Spinal cord (tissue), 10 donors: ENCODE data around the gene WDR86. TPM values are rescaled to one million over a fixed set of nuclear protein-coding genes. Genes with fewer than 3 reads are reported as not detected.

Source experiments
- DNase-seq, 6 donors: peaks; one replicate each; pipeline versions ENCODE4 v3.0.0 to v3.0.0-alpha.2; 2013 to 2015; ENCODE audit warnings: low spot score in 6 of 6, low read depth in 4 of 6
- H3K27ac ChIP-seq: one replicate; pipeline ENCODE4 v1.5.1; 2013; ENCODE audit warnings: low read depth, low read length, control low read depth
- H3K27me3 ChIP-seq: one replicate; pipeline ENCODE4 v1.6.1; 2013; ENCODE audit warnings: low read length; ENCODE audit not compliant: control insufficient read depth, insufficient read depth
- H3K36me3 ChIP-seq: one replicate; pipeline ENCODE4 v1.6.1; 2013; ENCODE audit warnings: low read length; ENCODE audit not compliant: control insufficient read depth, insufficient read depth
- H3K4me1 ChIP-seq: one replicate; pipeline ENCODE4 v1.6.1; 2013; ENCODE audit warnings: low read length; ENCODE audit not compliant: control insufficient read depth, insufficient read depth
- H3K4me3 ChIP-seq: one replicate; pipeline ENCODE4 v1.5.1; 2013; ENCODE audit warnings: low read depth, low read length, control low read depth
- H3K9me3 ChIP-seq: one replicate; pipeline ENCODE4 v1.6.1; 2013; ENCODE audit warnings: low read length; ENCODE audit not compliant: control insufficient read depth, insufficient read depth
- WGBS: methylation state at CpG from one replicate; pipeline ENCODE4 v1.1.5; 2013; ENCODE audit warnings: missing lambda C conversion rate; ENCODE audit not compliant: insufficient coverage; 5-methylcytosine and 5-hydroxymethylcytosine counted together
- polyA plus RNA-seq, 2 donors: library from polyadenylated mRNA; unstranded; fragments of 120-200 nt; gene quantifications; one replicate each; pipeline ENCODE4 v1.2.1, GENCODE V29; 2013; ENCODE audit not compliant: insufficient read length in 2 of 2
- total RNA-seq, 2 donors: library from RNA; depleted of rRNA in 1 of 2; stranded (reverse); fragments of 120-200 nt in 1 of 2; fragments of >200 nt in 1 of 2; gene quantifications; one replicate each; pipeline versions ENCODE4 v1.2.3 to v1.2.4, GENCODE V29; 2013 to 2014
- donor health status: healthy.

The WDR86 gene
- total and polyA plus RNA-seq, 4 donors, result 16.6 to 139 (median 44.4) TPM

GRCh38 chr7:151376218-151376902 is 33.5 kb downstream of the WDR86 start:
- H3K4me3 ChIP-seq, result no peak overlapping the region
- H3K4me1 ChIP-seq, result peaks cover 9% of the 10 kb centered on the region
- H3K27ac ChIP-seq, result no peak overlapping the region
- WGBS, result 93% methylated on average over 33 of the region's 33 CpGs
- H3K9me3 ChIP-seq, result no peaks in the 10 kb centered on the region
- no peak for DNase-seq
- no peaks in the 10 kb centered on the region for H3K27me3 ChIP-seq
- H3K36me3 ChIP-seq, result peaks cover 72% of the 10 kb centered on the region

- Histone ChIP-seq H3K27ac (no peak overlapping the region), H3K4me1 (peaks cover 4% of the 10 kb centered on the region), H3K9me3 (no peaks in the 10 kb centered on the region), H3K36me3 (peaks cover 69% of the 10 kb centered on the region), H3K27me3 (no peaks in the 10 kb centered on the region), H3K4me3 (no peak overlapping the region)
- DNase-seq, result no peak
- 74% methylated on average over 10 of the region's 10 CpGs for WGBS
These were observed 34.2 kb downstream of the WDR86 start for GRCh38 chr7:151375530-151376217.

DNA sequence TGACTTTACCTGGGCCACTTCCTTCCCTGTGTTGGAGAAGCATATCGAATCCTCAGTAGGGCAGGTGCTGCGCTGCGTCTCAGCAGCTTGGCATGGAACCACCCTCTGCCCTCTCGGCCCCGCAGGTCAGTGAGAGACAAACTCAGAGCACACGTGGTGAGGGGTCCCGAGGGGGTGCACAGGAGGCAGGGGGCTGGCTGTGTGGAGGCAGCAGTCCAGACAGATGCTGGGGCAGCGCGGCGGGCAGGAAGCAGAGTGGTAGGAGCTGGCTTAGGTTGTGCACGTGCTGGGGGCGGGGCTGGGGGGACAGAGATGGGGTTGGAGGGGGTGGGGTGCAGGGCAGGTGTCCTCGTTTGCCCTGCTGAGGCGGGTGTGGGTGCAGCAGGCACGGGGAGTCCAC is 35.1 kb downstream of the WDR86 start:
- Histone ChIP-seq H3K36me3 (peaks cover 64% of the 10 kb centered on the region), H3K9me3 (no peaks in the 10 kb centered on the region), H3K4me1 (no peaks in the 10 kb centered on the region), H3K27ac (no peak overlapping the region), H3K27me3 (no peaks in the 10 kb centered on the region), H3K4me3 (no peak overlapping the region)
- no peak for DNase-seq
- WGBS, result 79% methylated on average over 7 of the region's 15 CpGs

GRCh38 chr7:151374139-151374538 is 35.7 kb downstream of the WDR86 start:
- no peaks in the 10 kb centered on the region for H3K4me1 ChIP-seq
- WGBS, result 89% methylated on average over 15 of the region's 15 CpGs
- no peak overlapping the region for H3K27ac ChIP-seq
- peaks cover 61% of the 10 kb centered on the region for H3K36me3 ChIP-seq
- no peak overlapping the region for H3K4me3 ChIP-seq
- H3K9me3 ChIP-seq, result no peaks in the 10 kb centered on the region
- no peaks in the 10 kb centered on the region for H3K27me3 ChIP-seq
- no peak for DNase-seq

- Histone ChIP-seq H3K4me1 (peaks cover 2% of the 10 kb centered on the region), H3K27ac (peak overlapping the region; percentile 18), H3K9me3 (no peaks in the 10 kb centered on the region), H3K4me3 (no peak overlapping the region), H3K36me3 (peaks cover 61% of the 10 kb centered on the region), H3K27me3 (no peaks in the 10 kb centered on the region)
- WGBS, result 88% methylated on average over 9 of the region's 13 CpGs
- no peak for DNase-seq
These were observed 36.2 kb downstream of the WDR86 start for GRCh38 chr7:151373599-151373998.

GRCh38 chr7:151372612-151373265 is 37.1 kb downstream of the WDR86 start:
- 69% methylated on average over 10 of the region's 10 CpGs for WGBS
- peaks cover 58% of the 10 kb centered on the region for H3K36me3 ChIP-seq
- peak in 1 of 6 donors; percentile 36 for DNase-seq
- H3K9me3 ChIP-seq, result no peaks in the 10 kb centered on the region
- H3K27ac ChIP-seq, result peak overlapping the region; percentile 18
- H3K4me1 ChIP-seq, result peaks cover 6% of the 10 kb centered on the region
- no peak overlapping the region for H3K4me3 ChIP-seq
- no peaks in the 10 kb centered on the region for H3K27me3 ChIP-seq

DNA sequence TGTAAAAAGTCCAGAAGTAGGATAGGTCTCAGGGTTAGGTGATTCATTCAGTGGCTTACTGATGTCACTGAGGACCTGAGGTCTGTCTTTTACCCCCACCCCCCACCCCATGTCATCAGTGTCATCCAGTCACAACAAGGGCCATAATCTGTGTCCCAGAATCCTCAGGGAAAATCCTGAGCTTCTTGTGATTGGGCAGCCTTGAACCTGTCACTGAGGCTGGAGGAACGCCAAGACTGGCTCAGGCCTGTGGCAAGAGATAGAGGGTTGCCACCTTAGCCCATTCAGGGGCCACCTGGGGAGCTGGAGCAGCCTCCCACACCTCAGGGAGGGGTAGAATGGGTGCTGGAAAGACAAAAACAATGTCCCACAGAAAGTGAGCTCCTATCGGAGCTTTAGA is 38.6 kb downstream of the WDR86 start:
- no peak for DNase-seq
- peaks cover 6% of the 10 kb centered on the region for H3K4me1 ChIP-seq
- WGBS, result 100% methylated on average over 2 of the region's 2 CpGs
- peaks cover 47% of the 10 kb centered on the region for H3K36me3 ChIP-seq
- H3K27ac ChIP-seq, result no peak overlapping the region
- H3K27me3 ChIP-seq, result no peaks in the 10 kb centered on the region
- no peaks in the 10 kb centered on the region for H3K9me3 ChIP-seq
- H3K4me3 ChIP-seq, result no peak overlapping the region

DNA sequence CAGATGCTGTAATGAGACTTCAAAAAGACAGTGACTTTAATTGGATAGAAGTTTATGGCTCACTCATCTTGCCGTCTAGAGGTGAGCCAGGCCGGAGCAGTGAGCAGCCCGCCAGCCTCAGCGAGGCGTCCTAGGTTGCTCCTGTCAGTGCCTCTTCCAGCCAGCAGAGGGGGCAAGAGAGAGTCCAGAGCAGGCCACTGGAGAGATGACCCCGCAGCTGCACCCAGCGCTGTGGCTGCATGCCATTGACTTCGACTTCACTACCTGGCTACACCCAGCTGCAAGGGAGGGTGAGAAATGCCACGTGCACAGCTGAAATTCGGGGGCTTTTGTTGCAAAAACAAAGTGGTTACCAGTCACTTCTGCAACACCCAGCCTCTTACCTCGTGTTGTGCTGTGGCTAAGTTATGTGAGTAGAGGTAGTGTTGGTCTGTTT is 41.7 kb downstream of the WDR86 start:
- H3K9me3 ChIP-seq, result no peaks in the 10 kb centered on the region
- WGBS, result 2% methylated on average over 8 of the region's 11 CpGs
- peaks cover 22% of the 10 kb centered on the region for H3K36me3 ChIP-seq
- no peak overlapping the region for H3K4me3 ChIP-seq
- no peak overlapping the region for H3K27ac ChIP-seq
- H3K4me1 ChIP-seq, result peaks cover 6% of the 10 kb centered on the region
- H3K27me3 ChIP-seq, result no peaks in the 10 kb centered on the region
- peak; percentile 47 to 90 (median 62) for DNase-seq

- Histone ChIP-seq H3K27ac (peak overlapping the region; percentile 49), H3K27me3 (no peaks in the 10 kb centered on the region), H3K36me3 (peaks cover 20% of the 10 kb centered on the region), H3K4me3 (no peak overlapping the region), H3K4me1 (peaks cover 6% of the 10 kb centered on the region), H3K9me3 (no peaks in the 10 kb centered on the region)
- 79% methylated on average over 2 of the region's 4 CpGs for WGBS
- peak in 1 of 6 donors; percentile 3 for DNase-seq
These were observed 42.6 kb downstream of the WDR86 start for GRCh38 chr7:151367284-151367683.
